Measurements from ENCODE around the gene PLXNC1.

Gene PLXNC1

GRCh38 chr12:94207849-94208621 lies 59.7 kb downstream of the PLXNC1 start:
- no peak for DNase-seq

- no peak for DNase-seq
Observed at GRCh38 chr12:94208622-94208966, 60.2 kb downstream of the PLXNC1 start.

GRCh38 chr12:94209240-94209639 lies 60.9 kb downstream of the PLXNC1 start:
- no peak for DNase-seq

DNA sequence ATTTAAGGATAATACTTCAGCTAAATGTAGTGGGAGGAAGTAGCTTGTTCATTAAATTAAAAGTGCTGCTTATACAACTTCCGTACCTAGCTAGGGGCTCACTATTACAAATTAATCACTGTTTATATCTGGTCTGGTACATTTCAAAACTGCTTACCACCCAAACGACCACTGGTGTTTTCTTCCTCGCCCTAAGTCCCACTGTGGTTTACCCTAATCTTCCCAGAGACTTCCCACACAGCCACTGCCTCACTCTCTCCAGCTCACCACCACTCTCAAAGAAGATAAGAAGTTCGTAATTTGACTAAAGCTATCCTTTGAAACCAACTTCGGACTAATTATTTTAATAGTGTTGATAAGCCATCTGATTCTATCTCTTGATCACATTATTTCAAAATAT lies 62.6 kb downstream of the PLXNC1 start:
- no peak for DNase-seq

DNA sequence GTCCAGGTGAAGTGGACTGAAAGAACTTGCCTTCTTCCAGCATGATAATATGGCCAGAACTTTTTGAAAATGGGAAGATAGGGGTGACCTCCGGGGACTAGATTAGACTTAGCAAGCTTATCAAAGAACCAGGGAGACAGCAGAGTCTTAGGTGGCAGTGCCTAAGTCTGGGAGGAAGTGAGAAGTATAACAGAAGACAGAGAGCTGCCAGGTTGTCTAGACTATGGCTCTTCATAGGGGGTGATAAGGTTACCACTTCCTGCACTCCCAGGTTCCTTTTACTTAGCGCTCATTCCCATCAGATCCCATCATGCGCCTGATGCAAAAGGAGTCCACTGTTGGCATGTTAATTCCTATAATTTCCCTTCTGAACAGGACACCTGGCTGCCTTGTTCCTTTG lies 69.9 kb downstream of the PLXNC1 start:
- DNase-seq = no peak

DNA sequence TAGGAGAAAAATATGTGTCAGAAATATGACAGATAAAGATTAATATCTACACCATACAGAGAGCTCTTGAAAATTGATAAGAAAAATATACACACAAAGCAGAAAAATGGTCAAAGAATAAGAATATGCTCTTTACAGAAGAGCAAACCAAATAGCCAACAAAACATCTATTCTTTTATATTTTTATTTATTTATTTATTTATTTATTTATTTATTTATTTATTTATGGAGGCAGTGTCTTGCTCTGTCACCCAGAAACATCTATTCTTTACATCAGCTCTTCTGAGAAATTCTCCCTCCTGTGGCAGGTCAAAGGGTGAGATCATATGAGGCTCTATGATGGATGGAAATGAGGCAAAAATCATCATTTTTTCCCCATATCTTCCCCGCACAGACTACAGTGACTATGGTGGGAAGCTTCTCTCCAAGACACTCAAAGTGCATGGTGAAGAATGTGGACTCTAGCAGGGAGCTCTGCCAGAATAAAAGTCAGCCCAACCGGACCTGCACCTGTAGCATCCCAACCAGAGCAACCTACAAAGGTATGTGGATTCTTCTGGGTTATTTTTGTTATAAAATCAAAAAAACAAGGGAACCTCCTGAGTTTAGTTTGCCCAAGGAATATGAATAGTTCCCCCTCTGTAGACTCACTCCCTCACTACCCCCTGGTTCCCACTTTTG lies 71.4 kb downstream of the PLXNC1 start:
- no peak for DNase-seq

DNA sequence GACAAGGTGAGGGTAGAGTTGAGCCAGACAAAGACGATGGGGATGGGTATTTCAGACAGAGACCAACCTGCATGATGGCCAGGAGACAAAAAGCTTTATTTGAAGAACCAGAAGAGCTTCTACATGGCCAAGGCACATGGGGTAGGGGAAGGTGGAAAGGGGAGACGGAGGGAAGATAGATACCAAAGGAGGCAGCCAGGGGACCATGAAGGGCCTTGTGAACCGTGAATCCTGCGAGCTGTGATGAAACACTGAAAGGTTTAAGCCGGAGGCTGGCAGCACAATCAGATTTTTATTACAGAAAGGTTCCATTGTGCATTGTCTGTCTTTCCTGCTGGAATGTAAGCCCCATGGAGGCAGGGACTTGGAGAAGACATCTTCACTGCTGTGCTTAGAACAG lies 72.4 kb downstream of the PLXNC1 start:
- DNase-seq = no peak

DNA sequence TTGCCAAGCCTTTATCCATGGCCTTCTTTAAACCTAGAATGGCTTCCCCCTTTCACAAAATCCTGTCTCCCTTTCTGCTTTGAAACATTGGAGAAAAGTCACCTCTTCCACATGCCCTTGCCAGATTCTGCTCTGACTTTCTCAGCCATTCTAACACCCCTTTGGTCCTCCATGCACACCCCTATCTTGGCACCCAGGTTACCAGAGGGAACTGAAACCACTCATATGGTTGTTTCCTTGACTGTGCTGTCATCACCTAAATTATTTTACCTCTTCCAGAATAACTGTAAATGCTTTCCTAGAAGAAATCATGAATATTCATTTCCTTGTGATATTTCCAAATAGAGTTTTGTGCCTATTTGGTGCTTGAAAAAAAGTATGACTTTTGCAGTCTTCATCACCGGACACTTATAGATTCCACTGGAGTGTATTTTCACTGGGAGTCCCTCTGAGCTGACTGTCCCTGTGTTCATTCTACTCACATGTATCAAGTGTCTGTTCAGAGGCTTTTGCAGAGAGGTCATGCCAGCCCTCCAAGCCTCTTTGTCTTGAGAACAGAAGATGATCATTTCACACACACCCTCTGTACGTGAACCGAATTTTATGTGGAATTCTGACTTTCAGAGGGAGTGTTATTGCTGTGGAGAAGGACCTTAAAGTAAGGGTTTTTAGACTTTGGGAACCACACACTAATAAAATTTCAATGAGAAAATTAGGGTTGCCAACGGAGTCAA lies 74.1 kb downstream of the PLXNC1 start:
- DNase-seq = no peak

- DNase-seq = no peak
Observed at GRCh38 chr12:94223842-94224241, 75.5 kb downstream of the PLXNC1 start.

- no peak for DNase-seq
Observed at GRCh38 chr12:94225506-94225905, 77.1 kb downstream of the PLXNC1 start.

DNA sequence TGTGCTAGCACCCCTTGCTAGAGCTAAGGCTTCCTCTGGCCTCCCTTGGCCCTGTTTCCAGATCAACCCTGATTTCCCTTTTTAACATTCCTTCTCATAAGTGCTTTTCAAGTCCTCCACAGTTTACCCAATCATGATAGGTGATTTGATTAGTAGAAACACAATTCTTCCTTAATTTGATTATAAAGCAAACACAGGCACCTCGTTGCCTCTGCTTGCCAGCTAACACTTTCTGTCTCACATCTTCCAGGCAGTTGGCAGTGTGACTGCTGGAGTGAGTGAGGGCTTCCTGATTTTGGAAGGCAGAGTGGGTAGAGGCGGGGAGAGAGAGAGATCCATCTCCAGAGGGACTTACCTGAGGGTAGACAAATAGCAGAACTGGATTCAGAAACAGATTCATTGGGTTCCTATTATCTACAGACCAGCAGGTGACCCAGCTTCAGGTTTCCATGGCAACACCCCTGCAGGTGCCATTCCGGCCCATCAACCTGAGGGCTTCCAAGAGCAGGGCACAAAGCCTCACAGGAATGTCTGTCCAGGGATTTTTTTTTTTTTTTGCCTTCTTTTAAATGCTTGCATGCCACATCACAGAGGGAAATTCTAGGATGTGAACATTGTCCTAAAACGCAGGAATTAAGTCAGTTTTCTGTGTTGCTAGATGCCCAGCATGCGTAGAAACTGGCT lies 77.7 kb downstream of the PLXNC1 start:
- no peak for DNase-seq

- no peak for DNase-seq
Observed at GRCh38 chr12:94227066-94227465, 78.7 kb downstream of the PLXNC1 start.

- no peak for DNase-seq
Observed at GRCh38 chr12:94228488-94228907, 80.1 kb downstream of the PLXNC1 start.

GRCh38 chr12:94229902-94230301 lies 81.5 kb downstream of the PLXNC1 start:
- DNase-seq = no peak

- DNase-seq = no peak
Observed at GRCh38 chr12:94230357-94230905, 82.1 kb downstream of the PLXNC1 start.

DNA sequence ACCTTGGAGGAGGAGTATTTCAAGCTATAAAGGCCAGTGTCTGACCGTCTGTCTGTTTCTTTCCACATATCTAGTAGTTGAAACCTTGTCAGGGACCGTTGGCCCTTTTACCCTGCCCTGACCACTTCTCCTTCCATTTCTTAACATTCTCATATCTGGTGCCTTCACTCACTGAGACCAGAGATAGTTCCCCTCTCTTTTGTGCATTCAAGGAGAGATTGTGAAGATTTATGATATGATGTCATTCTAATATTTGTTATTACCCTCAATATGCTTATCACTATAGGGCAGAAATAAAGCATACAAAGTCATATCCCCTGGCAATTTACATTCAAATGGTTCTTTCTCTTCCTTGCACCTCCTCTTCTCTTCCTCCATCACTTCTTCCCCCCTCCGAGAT lies 83.3 kb downstream of the PLXNC1 start:
- DNase-seq = no peak

DNA sequence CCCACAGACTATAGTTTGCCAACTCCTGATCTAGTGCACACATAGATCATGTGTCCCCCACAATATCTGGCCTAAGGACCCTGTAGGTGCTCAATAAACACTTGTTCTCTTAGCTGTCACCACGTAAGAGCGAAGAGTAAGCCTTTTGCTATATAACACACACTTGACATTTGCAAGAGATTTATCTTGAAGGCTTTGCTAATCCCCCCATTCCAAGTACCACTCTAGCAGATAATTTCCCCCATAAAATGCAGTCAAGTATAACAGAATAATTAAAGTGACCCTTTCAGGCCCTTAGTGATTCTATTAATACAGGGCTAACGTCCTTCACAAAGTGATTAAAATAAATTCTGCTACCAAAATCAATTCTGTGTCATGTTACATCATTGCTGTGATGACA lies 87.5 kb downstream of the PLXNC1 start:
- no peak for DNase-seq

- no peak for DNase-seq
Observed at GRCh38 chr12:94239332-94239993, 91.1 kb downstream of the PLXNC1 start.

DNA sequence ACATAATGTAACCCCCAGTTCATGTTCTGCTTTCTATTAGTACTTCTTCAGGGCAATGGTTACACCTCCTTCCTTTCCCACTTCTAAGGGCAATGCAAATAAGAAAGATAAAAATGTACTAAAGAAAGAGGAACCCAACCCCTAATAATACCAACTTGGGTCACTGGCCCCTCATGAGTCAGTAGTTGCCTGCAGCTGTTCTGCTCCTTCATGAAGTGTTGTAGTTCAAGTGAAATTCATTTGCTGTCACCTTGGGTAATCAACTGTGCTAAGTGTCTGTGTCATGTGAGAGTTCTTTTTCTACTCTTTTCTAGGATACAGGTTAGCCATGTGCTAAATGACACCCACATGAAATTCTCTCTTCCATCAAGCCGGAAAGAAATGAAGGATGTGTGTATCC lies 91.8 kb downstream of the PLXNC1 start:
- DNase-seq = no peak

- DNase-seq = no peak
Observed at GRCh38 chr12:94242901-94243300, 94.5 kb downstream of the PLXNC1 start.

GRCh38 chr12:94244165-94245133 lies 96.1 kb downstream of the PLXNC1 start:
- no peak for DNase-seq
